ENCODE data around the gene ATP10A. TPM values are rescaled to one million over a fixed set of nuclear protein-coding genes. Genes with fewer than 3 reads are reported as not detected.

Gene ATP10A
- total and polyA plus RNA-seq, 2 of the 8 experiments (the other 6 are each of a cell fraction or from before 2014, with no cell fraction given) = 2.0 to 2.8 TPM

DNA sequence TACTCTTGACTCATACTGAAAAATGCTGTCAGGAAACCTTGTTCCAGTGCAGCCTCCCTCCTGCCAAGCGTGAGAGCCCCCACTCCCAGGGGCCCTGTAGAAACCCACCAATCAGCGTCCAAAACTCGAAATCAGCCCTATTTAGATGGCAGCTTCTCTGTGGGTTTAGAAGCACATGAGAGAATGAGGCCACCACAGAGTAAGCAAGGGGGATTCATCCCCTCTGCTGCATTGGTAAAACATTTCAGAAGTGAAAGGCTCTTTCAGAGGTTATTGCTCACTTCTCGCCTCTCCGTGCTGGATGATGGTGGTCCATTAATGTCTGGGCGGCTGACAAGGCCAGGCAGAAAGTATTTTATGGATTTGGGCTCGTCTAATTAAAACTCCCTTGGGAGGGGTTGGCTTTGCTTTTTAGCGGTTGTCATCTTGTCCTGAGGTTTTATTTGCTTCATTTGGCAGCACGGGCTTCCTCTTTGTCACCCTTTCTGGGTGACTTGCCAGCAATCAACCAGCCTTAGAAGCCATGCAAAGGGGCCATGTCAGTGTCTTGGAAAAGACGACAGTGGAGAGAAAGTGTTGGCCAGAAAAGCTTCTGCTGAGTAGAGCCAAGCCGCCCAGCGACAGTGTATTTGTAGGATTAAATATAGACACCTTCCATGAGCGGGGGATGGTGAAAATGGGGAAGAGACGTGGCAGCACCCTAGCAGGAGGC lies 145.5 kb downstream of the ATP10A start:
- H4K20me1 ChIP-seq (replicated peaks in 1 of 2; ENCODE audit: control insufficient read depth in 1 of 2, insufficient read depth in 2 of 2, low read length in 2 of 2) = no peaks in the 10 kb centered on the region
- H3K27ac ChIP-seq (ENCODE audit: low read depth, low read length) = no peak overlapping the region
- H2BK20ac ChIP-seq (ENCODE audit: low read length) = no peak overlapping the region
- no peak overlapping the region for H3K18ac ChIP-seq (ENCODE audit: extremely low read depth, low read length)
- no peak overlapping the region for H4K91ac ChIP-seq (replicated peaks; ENCODE audit: insufficient read length, low read length)
- WGBS, 2 experiments (ENCODE audit: extremely low coverage in 1 of 2, insufficient coverage in 1 of 2, insufficient read length in 1 of 2, insufficient replicate concordance in 2 of 2, low coverage in 1 of 2, low lambda C conversion rate in 2 of 2, missing lambda C conversion rate in 1 of 2) = 87% methylated on average over 14 of the region's 14 CpGs; no CpG with 5 or more reads in 1 of the 2 experiments
- H3K79me1 ChIP-seq (ENCODE audit: low read depth, low read length) = no peaks in the 10 kb centered on the region
- no peak overlapping the region for H3K23ac ChIP-seq (ENCODE audit: insufficient read length)
- H3K14ac ChIP-seq (ENCODE audit: insufficient read length) = no peak overlapping the region
- no peaks in the 10 kb centered on the region; a peak in 1 of 7 replicates for H3K27me3 ChIP-seq (replicated peaks in 1 of 4; ENCODE audit: control insufficient read depth in 3 of 4, extremely low read depth in 1 of 4, insufficient read depth in 3 of 4, low read length in 3 of 4)
- no peak overlapping the region for H4K8ac ChIP-seq (ENCODE audit: extremely low read depth, insufficient read depth, low read length)
- H3K79me2 ChIP-seq (ENCODE audit: control insufficient read depth in 1 of 2, insufficient read depth in 2 of 2, low read length in 2 of 2) = no peaks in the 10 kb centered on the region
- no peak for DNase-seq (ENCODE audit: low read depth in 1 of 2, low spot score in 2 of 2)
- ChIA-PET POLR2A (ENCODE audit: partially characterized antibody) (no interaction called here), CTCF (ENCODE audit: partially characterized antibody) (interaction anchor here (1.2 kb wide), 2 partner anchors 9 to 12 kb away, joined by 3 to 4 read pairs; no protein-coding TSS in a partner anchor)
- no peaks in the 10 kb centered on the region for H3K9me3 ChIP-seq (ENCODE audit: insufficient read depth in 2 of 2, low read depth in 1 of 2, low read length in 1 of 2)
- H3K4me2 ChIP-seq (ENCODE audit: insufficient read depth in 1 of 2, low read depth in 2 of 2, low read length in 2 of 2) = no peak overlapping the region
- no peak overlapping the region for H2BK12ac ChIP-seq (ENCODE audit: low read depth, low read length)
- no peak overlapping the region for H3K9ac ChIP-seq (replicated peaks in 1 of 4; ENCODE audit: extremely low read depth in 1 of 4, low read depth in 3 of 4, low read length in 3 of 4)
- no peak overlapping the region for H2AK5ac ChIP-seq (ENCODE audit: low read depth, low read length)
- no peak for TF ChIP-seq POLR2AphosphoS5 (IDR thresholded peaks at IDR 0.05; ENCODE audit: low read depth, low read length)
- TF ChIP-seq BCL11A (IDR thresholded peaks at IDR 0.05; ENCODE audit: low read depth in 2 of 2, low read length in 2 of 2) = no peak
- TF ChIP-seq, protein P1, sequence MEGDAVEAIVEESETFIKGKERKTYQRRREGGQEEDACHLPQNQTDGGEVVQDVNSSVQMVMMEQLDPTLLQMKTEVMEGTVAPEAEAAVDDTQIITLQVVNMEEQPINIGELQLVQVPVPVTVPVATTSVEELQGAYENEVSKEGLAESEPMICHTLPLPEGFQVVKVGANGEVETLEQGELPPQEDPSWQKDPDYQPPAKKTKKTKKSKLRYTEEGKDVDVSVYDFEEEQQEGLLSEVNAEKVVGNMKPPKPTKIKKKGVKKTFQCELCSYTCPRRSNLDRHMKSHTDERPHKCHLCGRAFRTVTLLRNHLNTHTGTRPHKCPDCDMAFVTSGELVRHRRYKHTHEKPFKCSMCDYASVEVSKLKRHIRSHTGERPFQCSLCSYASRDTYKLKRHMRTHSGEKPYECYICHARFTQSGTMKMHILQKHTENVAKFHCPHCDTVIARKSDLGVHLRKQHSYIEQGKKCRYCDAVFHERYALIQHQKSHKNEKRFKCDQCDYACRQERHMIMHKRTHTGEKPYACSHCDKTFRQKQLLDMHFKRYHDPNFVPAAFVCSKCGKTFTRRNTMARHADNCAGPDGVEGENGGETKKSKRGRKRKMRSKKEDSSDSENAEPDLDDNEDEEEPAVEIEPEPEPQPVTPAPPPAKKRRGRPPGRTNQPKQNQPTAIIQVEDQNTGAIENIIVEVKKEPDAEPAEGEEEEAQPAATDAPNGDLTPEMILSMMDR (IDR thresholded peaks at IDR 0.05; ENCODE audit: control extremely low read depth in 1 of 3, insufficient read depth in 1 of 3, low read depth in 1 of 3, low read length in 3 of 3) = no peak
- TF ChIP-seq PHF8 (conservative IDR thresholded peaks at IDR 0.05; ENCODE audit: low read depth, low read length) = no peak
- H2AFZ ChIP-seq (ENCODE audit: low read length) = no peak overlapping the region
- no peak overlapping the region for H2BK5ac ChIP-seq (ENCODE audit: low read depth, low read length)
- no peak for FAIRE-seq
- H3K36me3 ChIP-seq (ENCODE audit: control insufficient read depth in 2 of 4, insufficient read depth in 4 of 4, low read length in 3 of 4) = no peaks in the 10 kb centered on the region
- H3K23me2 ChIP-seq (ENCODE audit: low read depth, low read length) = no peaks in the 10 kb centered on the region; the same call in 1 of the 2 replicates
- no peak overlapping the region for H4K5ac ChIP-seq (ENCODE audit: insufficient read length, low read depth, low read length)
- no peak overlapping the region for H3K4ac ChIP-seq (replicated peaks; ENCODE audit: insufficient read length, low read depth, low read length)
- no peak overlapping the region for H3K56ac ChIP-seq (replicated peaks; ENCODE audit: insufficient read length, low read depth, low read length)
- H2BK15ac ChIP-seq (ENCODE audit: low read length) = no peak overlapping the region; the same call in 1 of the 2 replicates
- no peak overlapping the region for H2BK120ac ChIP-seq (replicated peaks; ENCODE audit: low read depth, low read length)
- no peak overlapping the region for H3K4me3 ChIP-seq (ENCODE audit: extremely low read depth in 1 of 4, insufficient read depth in 2 of 4, low read depth in 3 of 4, low read length in 4 of 4)
- H3K4me1 ChIP-seq (replicated peaks in 1 of 4; ENCODE audit: control insufficient read depth in 3 of 4, insufficient read depth in 4 of 4, low read length in 3 of 4) = peaks cover 0 to 2% (median 0%) of the 10 kb centered on the region in 4 experiments; a peak in 1 of 7 replicates

All from H1 (cell line).